Activated effector memory CD4-positive, alpha-beta T cell treated with Interleukin-2 at 50 U/mL for 16 hours (primary cell): ENCODE results near the gene ACVR1B.
A peak's percentile ranks its signal among the peaks of the same experiment; 100 is the strongest.

Experiments used
- DNase-seq: peaks from one replicate; pipeline ENCODE4 v3.0.0-alpha.2; 2020

ACVR1B gene

GRCh38 chr12:51951199-51951842 is at the start of gene ACVR1B:
Gene ACVR1B, plus strand, starts transcription at chr12:51951699. Its CDS starts 45 bp downstream, at chr12:51951744.
- peak; percentile 89 for DNase-seq

GRCh38 chr12:51901881-51902280 is 49.6 kb upstream of the ACVR1B start:
- DNase-seq, result no peak

DNA sequence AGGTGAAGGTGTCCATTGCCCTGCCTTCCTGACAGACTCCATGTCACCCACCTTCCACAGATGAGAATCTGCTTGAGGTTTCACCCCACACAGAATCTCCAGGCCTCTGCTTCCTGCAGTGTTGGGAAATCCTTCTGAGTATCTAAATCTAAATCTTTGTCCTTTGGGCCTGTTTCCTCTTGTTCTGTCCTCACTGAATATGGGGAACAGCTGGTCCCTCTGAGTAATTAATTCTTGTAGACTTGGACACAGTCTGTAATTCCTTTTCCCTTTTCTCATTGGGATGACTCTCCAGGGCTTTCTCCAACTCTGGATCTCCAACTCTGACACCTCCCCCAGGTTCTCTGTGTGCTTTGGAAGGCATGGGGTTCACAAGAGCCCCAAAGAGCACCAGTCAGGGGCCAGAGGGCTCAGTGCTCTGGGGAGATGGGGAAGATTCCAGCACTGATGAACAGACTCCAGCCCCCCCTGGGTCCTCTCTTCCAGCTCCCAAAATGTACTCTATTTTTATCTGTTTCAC is 46.5 kb upstream of the ACVR1B start:
- no peak for DNase-seq

- DNase-seq, result no peak
Measured at GRCh38 chr12:51905471-51906429, 45.7 kb upstream of the ACVR1B start.

DNA sequence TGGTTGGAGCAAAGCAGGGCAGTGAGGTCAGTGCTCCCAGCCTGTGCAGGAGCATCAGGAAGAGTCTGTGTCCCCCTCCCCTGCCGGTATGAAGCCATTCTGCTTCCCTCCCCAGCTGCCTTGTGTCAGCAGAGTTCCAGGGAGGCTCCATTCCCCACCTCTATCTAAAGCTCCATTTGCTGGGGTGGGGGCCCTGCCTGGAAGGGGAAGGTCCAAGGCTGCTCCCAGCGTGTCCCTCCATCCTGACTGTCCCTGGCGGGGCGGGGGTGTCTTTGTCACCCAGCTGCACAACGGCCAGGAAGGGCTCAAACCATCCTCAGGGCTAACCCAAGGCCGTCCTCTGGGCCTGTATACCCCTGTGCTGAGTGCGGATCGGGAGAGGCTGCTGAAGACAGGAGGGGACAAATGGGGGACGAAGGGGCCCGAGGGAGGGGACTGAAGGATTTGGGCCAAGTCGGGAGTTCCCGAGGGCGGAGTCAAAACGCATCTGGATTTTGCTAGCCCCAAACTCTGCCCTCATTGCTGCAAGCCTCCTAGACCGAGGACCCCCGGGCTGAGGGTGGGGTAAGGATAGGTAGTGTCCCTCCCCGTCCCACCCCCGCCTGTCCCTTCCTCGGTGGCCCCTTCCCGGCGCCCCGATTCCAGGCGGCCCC is 44.9 kb upstream of the ACVR1B start:
- no peak for DNase-seq

GRCh38 chr12:51907083-51907855 is 44.2 kb upstream of the ACVR1B start, which contains the start of gene ACVRL1:
Gene ACVRL1, plus strand, starts transcription at chr12:51907504. Its CDS starts 4,971 bp downstream, at chr12:51912475.
- DNase-seq, result no peak

DNA sequence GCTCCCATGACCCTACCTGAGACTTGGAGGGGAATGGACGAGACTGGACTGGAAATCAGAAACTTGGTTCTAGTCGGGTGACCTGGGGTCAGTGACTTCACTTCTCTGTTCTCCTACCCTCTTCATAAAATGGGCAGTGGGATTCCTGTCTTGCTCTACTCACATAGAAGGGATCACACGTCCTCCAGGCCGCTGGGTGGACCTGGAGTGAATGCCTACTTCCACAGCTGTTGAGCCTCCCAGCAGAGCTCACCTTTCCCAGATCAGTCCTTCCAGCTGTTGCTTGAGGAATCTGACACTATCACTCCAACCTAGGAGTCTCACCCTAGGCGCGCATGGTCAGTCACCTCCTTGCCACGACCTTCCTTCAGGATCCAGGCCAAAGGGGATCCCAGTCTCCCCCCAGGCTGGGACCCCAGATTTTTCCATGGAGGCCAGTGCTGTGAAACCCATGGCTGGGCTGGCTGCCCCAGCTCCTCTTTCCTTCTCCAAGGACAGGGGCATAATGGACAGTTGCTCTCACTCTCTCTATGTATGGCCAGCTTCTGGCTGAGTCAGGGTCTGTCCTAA is 43.6 kb upstream of the ACVR1B start:
- no peak for DNase-seq

GRCh38 chr12:51908876-51909592 is 42.5 kb upstream of the ACVR1B start:
- no peak for DNase-seq

DNA sequence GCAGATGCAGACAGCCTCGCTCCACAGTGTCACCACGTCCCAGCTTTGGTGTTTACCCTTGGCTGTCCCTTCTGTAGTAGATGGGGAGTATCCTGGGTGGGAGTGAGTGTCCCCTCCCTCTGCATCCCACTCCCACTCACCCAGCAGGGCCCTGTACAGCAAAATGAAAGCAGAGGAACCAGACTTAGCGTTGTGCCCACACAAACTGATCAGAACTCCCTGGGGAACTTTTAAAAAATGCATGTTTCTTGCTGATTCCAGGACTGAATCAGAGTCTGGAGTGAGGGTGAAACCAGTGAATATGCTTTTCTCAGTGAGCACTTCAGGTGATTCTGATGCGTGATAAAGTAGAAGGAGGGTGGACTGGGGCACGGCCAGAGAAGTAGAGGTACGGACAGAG is 41.3 kb upstream of the ACVR1B start:
- no peak for DNase-seq

DNA sequence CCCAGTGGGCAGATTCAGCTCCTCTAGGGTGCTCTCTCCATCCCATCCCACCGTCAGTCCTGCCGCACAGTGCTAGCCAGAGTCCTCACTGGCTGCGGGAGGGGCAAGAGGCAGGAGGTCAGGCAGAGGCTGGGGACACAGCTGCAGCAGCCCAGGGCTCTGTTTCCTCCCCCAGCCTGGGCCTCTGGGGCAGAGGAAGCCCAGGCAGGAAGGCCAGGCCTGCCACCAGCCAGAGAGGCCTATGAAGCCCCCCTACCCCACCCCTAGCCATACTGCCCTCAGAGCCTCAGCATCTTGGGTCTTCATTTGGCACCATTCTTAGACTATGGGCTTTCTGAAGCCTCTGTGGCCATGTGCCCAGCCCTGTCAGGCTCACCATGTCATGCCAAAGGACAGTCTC is 40.8 kb upstream of the ACVR1B start:
- DNase-seq, result no peak

DNA sequence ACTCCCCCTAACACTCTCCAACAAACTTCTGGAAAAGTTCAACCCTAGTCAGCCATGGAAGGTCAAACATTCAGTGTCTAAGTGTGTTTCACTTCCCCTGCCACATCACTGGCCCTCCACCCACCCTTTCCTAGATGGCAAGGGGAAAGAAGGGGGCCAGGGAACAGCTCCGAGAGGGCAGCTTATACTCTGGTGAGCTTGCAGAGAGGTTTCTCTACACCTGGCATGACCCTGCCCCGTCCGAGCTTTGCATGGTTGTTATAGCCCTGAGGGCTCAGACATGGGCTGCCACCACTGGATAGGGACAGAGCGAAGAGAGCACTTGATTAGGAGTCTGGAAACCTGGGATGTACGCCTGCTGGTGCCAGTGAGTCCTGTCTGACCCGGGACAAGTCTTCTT is 40.2 kb upstream of the ACVR1B start:
- no peak for DNase-seq

- no peak for DNase-seq
Measured at GRCh38 chr12:51911788-51912711, 39.4 kb upstream of the ACVR1B start.

DNA sequence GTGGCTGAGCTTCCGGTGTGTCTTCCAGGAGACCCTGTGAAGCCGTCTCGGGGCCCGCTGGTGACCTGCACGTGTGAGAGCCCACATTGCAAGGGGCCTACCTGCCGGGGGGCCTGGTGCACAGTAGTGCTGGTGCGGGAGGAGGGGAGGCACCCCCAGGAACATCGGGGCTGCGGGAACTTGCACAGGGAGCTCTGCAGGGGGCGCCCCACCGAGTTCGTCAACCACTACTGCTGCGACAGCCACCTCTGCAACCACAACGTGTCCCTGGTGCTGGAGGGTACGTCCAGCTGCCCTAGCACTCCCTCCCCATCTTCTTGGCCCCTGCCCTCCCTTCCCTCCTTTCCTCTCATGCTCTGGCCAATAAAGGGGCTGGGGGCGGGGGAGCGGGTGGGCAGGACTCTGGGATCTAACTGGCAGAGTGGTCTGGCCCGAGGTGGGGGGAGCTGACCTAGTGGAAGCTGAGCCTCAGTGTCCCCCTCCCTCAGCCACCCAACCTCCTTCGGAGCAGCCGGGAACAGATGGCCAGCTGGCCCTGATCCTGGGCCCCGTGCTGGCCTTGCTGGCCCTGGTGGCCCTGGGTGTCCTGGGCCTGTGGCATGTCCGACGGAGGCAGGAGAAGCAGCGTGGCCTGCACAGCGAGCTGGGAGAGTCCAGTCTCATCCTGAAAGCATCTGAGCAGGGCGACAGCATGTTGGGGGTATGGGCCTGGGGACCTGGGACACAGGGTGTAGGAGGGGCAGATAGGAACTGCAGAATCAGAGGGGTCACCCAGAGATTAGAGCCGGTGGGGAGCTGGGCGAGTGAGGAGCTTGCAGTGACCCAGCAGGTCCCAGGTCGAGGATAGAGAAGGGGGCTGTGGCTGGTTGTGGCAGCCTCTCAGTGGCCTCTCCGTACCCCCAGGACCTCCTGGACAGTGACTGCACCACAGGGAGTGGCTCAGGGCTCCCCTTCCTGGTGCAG is 38.1 kb upstream of the ACVR1B start:
- no peak for DNase-seq

GRCh38 chr12:51914034-51914923 is 37.2 kb upstream of the ACVR1B start:
- no peak for DNase-seq

DNA sequence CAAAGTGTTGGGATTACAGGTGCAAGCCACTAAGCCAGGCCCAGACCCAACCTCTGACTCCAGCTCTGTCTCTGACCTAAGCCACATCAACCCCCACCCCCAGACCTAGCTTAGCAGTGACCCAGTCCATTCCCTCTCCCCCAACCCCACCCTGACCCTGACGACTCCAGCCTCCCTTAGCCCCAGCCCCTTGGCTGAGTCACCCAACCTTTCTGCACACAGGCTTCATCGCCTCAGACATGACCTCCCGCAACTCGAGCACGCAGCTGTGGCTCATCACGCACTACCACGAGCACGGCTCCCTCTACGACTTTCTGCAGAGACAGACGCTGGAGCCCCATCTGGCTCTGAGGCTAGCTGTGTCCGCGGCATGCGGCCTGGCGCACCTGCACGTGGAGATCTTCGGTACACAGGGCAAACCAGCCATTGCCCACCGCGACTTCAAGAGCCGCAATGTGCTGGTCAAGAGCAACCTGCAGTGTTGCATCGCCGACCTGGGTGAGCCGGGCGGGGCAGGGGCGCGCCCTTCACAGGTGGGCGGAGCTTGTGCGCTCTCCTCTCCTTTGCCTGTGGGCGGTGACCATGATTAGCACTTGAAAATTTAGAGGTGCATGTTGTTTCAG is 36.4 kb upstream of the ACVR1B start:
- DNase-seq, result no peak

DNA sequence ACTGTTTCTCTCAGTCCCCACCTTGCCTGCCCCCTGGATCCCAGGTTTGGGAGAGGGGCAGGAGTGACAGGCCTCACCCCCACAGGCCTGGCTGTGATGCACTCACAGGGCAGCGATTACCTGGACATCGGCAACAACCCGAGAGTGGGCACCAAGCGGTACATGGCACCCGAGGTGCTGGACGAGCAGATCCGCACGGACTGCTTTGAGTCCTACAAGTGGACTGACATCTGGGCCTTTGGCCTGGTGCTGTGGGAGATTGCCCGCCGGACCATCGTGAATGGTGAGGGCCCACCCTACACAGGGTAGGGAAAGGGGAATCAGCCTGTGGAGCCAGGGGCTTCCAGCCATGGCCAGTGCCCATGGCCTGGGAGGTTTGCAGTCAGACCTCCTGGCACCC is 35.5 kb upstream of the ACVR1B start:
- no peak for DNase-seq

DNA sequence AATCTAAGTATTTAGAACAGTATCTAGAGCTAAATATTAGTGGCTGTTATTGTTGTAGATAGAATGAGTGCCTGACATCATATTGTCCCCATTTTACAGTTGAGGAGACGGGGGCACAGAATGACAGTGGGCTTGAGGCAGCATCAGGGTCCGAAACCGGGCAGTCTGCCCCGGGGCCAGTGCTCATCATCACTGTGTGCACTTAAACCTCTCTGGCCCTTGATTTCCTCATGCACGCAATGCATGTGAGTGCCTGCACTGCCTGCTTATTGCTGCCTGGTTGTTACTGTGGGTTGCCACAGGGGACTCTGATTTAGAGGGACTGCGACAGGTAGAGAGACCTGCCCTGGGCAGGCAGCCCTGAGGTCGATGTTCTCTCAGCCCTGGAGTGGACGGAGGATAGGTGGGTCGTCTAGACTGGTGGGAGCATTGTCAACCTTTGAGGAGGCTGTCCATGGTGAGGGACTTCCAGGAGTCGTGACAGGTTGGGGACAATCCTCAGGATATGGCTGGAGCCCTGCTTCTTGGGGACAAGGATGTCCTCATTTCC is 34.4 kb upstream of the ACVR1B start:
- no peak for DNase-seq
